ENCODE results near the gene SGCA.

Gene SGCA

GRCh38 chr17:50217591-50217990 is 51.8 kb downstream of the SGCA start (continued):
- no peak for TF ChIP-seq ZNF704 (tag by site-specific recombination; IDR thresholded peaks at IDR 0.05)
- TF ChIP-seq ZBTB21 (tag by site-specific recombination; IDR thresholded peaks at IDR 0.05), result no peak
- TF ChIP-seq OSR2 (tag by site-specific recombination; IDR thresholded peaks at IDR 0.05), result no peak
- no peak for TF ChIP-seq ZNF112 (tag by site-specific recombination; IDR thresholded peaks at IDR 0.05)
- TF ChIP-seq ZNF394 (tag by site-specific recombination; IDR thresholded peaks at IDR 0.05; ENCODE audit: borderline replicate concordance), result no peak
- no peak for TF ChIP-seq ZNF169 (tag by site-specific recombination; IDR thresholded peaks at IDR 0.05)
- TF ChIP-seq ZEB2 (tag by site-specific recombination; IDR thresholded peaks at IDR 0.05), result no peak
- no peak for TF ChIP-seq ZBTB20 (tag by site-specific recombination; IDR thresholded peaks at IDR 0.05)
- TF ChIP-seq ZNF174 (tag by site-specific recombination; IDR thresholded peaks at IDR 0.05), result no peak
- no peak for TF ChIP-seq ZNF701 (tag by site-specific recombination; IDR thresholded peaks at IDR 0.05)

- Histone ChIP-seq H3K27ac (ENCODE audit: extremely low read depth, low read depth, low read length) (no peak overlapping the region), H3K4me1 (ENCODE audit: control insufficient read depth, insufficient read depth, low read length) (0 out of 2 replicates have a peak, but pooled peaks cover 9% of the 10 kb centered on the region), H3K36me3 (ENCODE audit: control insufficient read depth in 2 of 2, insufficient read depth in 1 of 2, low read length in 2 of 2) (no peaks in the 10 kb centered on the region), H3K9me3 (ENCODE audit: control insufficient read depth, insufficient read depth, low read depth, low read length) (no peaks in the 10 kb centered on the region), H3K4me3 (ENCODE audit: low read depth, low read length) (no peak overlapping the region)
- TF ChIP-seq ZNF394 (tag by site-specific recombination; IDR thresholded peaks at IDR 0.05; ENCODE audit: borderline replicate concordance) (no peak), TSHZ1 (tag by site-specific recombination; IDR thresholded peaks at IDR 0.05; ENCODE audit: borderline replicate concordance) (no peak), ZNF785 (tag by site-specific recombination; IDR thresholded peaks at IDR 0.05) (no peak), ZBTB8A (tag by site-specific recombination; IDR thresholded peaks at IDR 0.05) (no peak), ZNF223 (tag by site-specific recombination; IDR thresholded peaks at IDR 0.05) (no peak), ZNF133 (tag by site-specific recombination; IDR thresholded peaks at IDR 0.05) (no peak), ZNF768 (tag by site-specific recombination; IDR thresholded peaks at IDR 0.05) (no peak), ZFHX2 (tag by site-specific recombination; conservative IDR thresholded peaks at IDR 0.05) (no peak), ZFP37 (tag by site-specific recombination; IDR thresholded peaks at IDR 0.05) (no peak)
- ChIA-PET POLR2A (interaction anchor here (0.5 to 0.6 kb wide), 2 partner anchors 43 to 1064 kb away, joined by 3 read pairs; no protein-coding TSS in a partner anchor), CTCF (interaction anchor here (0.6 to 14.7 kb wide), 11 partner anchors 9 to 265 kb away, joined by 3 to 217 read pairs (median 4); partner anchors contain the start of gene COL1A1)
These were observed 52.4 kb downstream of the SGCA start for GRCh38 chr17:50218071-50218759.

DNA sequence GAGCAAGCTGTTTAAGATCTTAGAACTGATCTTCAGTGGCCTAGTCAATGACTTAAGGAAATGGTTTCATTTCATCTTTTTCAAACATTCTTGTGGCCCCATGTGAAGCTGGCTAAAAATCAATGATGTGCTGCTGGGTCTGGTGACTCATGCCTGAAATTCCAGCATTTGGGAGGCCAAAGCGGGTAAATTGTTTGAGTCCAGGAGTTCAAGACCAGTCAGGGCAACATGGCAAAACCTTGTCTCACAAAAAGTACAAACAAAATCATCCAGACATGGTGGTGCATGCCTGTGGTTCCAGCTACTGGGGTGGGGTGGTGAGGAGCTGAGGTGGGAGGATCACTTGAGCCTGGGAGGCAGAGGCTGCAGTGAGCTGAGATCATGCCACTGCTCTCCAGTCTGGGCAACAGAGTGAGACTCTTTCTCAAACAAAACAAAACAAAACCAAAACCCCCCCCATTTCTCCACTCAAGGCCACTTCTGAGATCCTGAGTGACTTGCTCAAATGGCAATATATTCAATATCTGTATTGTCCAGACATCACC is 53.0 kb downstream of the SGCA start:
- H3K4me3 ChIP-seq (ENCODE audit: low read depth, low read length), result no peak overlapping the region
- POLR2A ChIA-PET, result interaction anchor here (0.5 kb wide), 1 partner anchor 1063 kb away, joined by 3 read pairs; no protein-coding TSS in a partner anchor
- TF ChIP-seq GLIS1 (tag by site-specific recombination; IDR thresholded peaks at IDR 0.05) (peak; percentile 41; the same call in 1 of the 2 replicates), ZBTB17 (tag by site-specific recombination; IDR thresholded peaks at IDR 0.05) (peak; percentile 49; the same call in 1 of the 2 replicates), ZNF600 (tag by site-specific recombination; IDR thresholded peaks at IDR 0.05) (peak; percentile 75), TRIM28 (IDR thresholded peaks at IDR 0.05; ENCODE audit: borderline replicate concordance, low read length) (no peak), ZNF121 (tag by site-specific recombination; IDR thresholded peaks at IDR 0.05) (peak; percentile 59; the same call in 1 of the 2 replicates), ZNF302 (tag by site-specific recombination; IDR thresholded peaks at IDR 0.05; ENCODE audit: low read depth) (no peak), ZIC2 (tag by site-specific recombination; IDR thresholded peaks at IDR 0.05) (peak; percentile 13; the same call in 1 of the 2 replicates)
- TF ChIP-seq, protein P1, sequence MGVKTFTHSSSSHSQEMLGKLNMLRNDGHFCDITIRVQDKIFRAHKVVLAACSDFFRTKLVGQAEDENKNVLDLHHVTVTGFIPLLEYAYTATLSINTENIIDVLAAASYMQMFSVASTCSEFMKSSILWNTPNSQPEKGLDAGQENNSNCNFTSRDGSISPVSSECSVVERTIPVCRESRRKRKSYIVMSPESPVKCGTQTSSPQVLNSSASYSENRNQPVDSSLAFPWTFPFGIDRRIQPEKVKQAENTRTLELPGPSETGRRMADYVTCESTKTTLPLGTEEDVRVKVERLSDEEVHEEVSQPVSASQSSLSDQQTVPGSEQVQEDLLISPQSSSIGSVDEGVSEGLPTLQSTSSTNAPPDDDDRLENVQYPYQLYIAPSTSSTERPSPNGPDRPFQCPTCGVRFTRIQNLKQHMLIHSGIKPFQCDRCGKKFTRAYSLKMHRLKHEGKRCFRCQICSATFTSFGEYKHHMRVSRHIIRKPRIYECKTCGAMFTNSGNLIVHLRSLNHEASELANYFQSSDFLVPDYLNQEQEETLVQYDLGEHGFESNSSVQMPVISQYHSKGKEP (tag by site-specific recombination; IDR thresholded peaks at IDR 0.05), result no peak

More for the DNA sequence above, 53.0 kb downstream of the SGCA start:
- Histone ChIP-seq H3K4me1 (ENCODE audit: control insufficient read depth, insufficient read depth, low read length) (0 out of 2 replicates have a peak, but pooled peaks cover 9% of the 10 kb centered on the region), H3K9me3 (ENCODE audit: control insufficient read depth, insufficient read depth, low read depth, low read length) (no peaks in the 10 kb centered on the region), H3K36me3 (ENCODE audit: control insufficient read depth in 2 of 2, insufficient read depth in 1 of 2, low read length in 2 of 2) (no peaks in the 10 kb centered on the region), H3K27ac (ENCODE audit: extremely low read depth, low read depth, low read length) (no peak overlapping the region)
- CTCF ChIA-PET, result interaction anchor here (0.6 to 14.7 kb wide), 9 partner anchors 9 to 404 kb away, joined by 3 to 217 read pairs (median 4); partner anchors contain the start of gene COL1A1
